Measurements from ENCODE around the gene MAGI1.
"Not testable (repeated sequence)": the region's sequence is repeated elsewhere in the genome, so short reads cannot be mapped to it uniquely, and the experiment has no call there.

MAGI1 gene

DNA sequence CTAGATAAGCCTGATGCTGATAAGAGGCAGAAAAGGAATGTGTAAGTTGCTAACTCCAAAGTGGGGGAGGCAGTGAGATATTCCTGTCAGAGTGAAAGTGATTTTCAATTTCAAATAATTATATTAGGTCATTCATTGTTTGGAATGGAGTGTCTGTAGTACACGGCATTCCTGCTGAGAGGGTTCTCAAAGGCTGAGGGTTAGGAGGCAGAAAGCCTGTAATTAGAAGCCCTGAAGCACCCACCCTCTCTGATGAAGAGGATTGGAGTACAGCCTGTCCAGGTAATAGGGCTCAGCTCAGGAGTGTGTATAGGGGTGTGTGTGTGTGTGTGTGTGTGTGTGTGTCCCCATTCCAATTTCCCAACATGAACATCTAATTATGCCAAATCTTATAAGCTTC lies 486.8 kb downstream of the MAGI1 start:
- DNase-seq (ENCODE audit: low read depth), result no peak
- TF ChIP-seq, protein P1, sequence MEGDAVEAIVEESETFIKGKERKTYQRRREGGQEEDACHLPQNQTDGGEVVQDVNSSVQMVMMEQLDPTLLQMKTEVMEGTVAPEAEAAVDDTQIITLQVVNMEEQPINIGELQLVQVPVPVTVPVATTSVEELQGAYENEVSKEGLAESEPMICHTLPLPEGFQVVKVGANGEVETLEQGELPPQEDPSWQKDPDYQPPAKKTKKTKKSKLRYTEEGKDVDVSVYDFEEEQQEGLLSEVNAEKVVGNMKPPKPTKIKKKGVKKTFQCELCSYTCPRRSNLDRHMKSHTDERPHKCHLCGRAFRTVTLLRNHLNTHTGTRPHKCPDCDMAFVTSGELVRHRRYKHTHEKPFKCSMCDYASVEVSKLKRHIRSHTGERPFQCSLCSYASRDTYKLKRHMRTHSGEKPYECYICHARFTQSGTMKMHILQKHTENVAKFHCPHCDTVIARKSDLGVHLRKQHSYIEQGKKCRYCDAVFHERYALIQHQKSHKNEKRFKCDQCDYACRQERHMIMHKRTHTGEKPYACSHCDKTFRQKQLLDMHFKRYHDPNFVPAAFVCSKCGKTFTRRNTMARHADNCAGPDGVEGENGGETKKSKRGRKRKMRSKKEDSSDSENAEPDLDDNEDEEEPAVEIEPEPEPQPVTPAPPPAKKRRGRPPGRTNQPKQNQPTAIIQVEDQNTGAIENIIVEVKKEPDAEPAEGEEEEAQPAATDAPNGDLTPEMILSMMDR (conservative IDR thresholded peaks at IDR 0.05; ENCODE audit: low read depth, low read length), result no peak
- no peak overlapping the region for H3K4me3 ChIP-seq (ENCODE audit: low read length)

DNA sequence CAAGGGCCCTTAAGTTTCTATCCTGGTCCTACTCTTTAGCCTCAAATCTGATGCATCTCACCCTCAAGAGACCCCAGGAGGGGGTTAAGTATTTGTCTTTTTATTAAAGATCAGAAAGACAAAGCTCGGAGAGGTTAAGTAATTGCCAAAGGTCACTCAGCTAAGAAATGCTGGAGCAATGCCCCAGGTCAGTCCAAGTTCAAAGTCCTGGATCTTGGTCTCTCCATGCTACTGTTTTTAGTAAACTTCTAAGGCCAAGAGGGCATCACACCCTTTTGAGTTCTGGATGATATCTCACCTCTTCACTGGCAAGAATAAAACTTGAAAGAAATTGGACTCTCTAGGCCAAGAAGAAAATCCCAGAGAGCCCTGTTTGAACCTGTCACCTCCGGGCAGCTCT lies 488.6 kb downstream of the MAGI1 start:
- TF ChIP-seq, protein P1 (conservative IDR thresholded peaks at IDR 0.05; ENCODE audit: low read depth, low read length), result no peak
- H3K4me3 ChIP-seq (ENCODE audit: low read length), result no peak overlapping the region
- no peak for DNase-seq (ENCODE audit: low read depth)

DNA sequence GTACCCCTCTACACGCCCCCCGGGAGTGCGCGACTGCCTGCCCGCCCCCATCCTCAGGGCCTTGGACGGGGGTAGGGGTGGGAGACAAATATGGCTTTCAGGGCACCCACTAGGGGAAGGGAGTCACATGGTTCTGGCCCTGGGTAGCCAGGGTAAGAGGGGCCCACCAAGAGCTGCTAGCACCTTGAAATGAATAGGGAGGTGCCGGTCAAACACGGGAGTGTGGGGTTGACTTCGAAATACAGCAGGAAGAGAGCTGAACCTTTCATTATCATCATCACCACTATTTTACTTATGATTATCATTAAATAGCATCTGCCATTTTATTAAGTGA lies 489.1 kb downstream of the MAGI1 start:
- DNase-seq (ENCODE audit: low read depth), result no peak
- H3K4me3 ChIP-seq (ENCODE audit: low read length), result peak overlapping the region; percentile 59
- TF ChIP-seq, protein P1 (conservative IDR thresholded peaks at IDR 0.05; ENCODE audit: low read depth, low read length), result no peak

DNA sequence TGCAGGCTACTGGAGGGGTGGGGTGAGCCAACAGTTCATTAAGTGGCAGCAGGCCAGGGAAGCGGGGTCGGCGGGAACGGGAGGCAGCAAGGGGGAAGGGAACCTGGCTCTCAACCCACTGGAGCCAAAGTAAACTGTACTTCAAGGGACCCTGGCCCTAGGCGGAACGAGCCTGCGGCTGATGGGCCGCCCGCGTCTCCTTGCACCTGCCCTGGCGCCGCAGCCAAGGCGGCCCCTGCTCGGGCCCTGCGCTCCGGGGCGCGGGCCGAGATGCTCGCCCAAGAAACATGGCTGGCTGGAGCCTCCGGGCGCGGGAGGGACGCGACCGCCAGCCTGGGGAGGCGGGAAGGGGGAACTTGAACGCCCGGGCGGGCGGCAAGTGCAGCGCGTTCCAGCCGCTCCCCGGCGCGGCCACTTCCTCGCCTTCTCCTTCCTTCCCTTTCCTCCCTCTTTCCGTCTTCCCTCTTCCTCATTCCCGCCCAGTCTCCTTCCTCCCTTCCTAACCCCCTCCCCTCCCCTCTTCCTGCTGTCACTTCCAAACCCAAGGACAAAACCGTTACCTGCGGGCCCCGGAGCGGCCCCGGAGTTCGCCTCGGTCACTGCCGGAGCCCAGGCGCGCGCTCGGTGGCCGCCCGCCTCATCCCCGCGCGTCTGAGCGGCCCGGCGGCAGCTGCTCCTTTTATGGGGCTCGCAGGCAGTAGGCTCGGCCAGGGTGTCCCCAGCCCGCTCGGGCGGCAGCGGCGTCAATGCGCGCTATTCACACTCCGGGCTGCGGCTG lies 489.7 kb downstream of the MAGI1 start:
- H3K4me3 ChIP-seq (ENCODE audit: low read length), result peak overlapping the region; percentile 59
- DNase-seq (ENCODE audit: low read depth), result no peak
- TF ChIP-seq, protein P1 (conservative IDR thresholded peaks at IDR 0.05; ENCODE audit: low read depth, low read length), result no peak

DNA sequence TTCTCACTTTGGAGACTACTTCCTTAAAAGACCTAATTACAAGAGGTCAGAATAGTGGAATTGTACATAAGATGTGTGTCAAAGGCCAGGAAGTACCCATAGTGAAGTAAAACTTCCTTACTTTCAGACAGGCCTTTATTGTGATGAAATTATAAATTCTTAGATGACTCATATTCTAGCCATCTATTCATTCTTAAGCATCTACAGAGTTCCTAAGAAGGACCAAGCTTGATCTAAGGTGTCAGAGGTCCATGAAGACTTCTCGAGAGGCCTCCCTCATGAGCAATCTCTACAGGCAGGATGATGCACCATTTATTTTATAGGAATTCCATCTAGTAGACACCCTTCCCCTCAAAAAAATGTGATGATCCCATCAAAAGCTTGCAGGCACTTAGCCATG lies 493.3 kb downstream of the MAGI1 start:
- TF ChIP-seq, protein P1 (conservative IDR thresholded peaks at IDR 0.05; ENCODE audit: low read depth, low read length), result no peak
- H3K4me3 ChIP-seq (ENCODE audit: low read length), result no peak overlapping the region
- DNase-seq (ENCODE audit: low read depth), result no peak

DNA sequence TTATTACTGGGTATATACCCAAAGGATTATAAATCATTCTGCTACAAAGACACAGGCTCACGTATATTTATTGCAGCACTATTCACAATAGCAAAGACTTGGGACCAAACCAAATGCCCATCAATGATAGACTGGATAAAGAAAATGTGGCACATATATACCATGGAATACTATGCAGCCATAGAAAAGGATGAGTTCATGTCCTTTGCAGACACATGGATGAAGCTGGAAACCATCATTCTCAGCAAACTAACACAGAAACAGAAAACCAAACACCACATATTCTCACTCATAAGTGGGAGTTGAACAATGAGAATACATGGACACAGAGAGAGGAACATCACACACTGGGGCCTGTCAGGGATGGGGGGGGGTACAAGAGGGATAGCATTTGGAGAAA lies 495.3 kb downstream of the MAGI1 start:
- DNase-seq (ENCODE audit: low read depth), result not testable (repeated sequence)

DNA sequence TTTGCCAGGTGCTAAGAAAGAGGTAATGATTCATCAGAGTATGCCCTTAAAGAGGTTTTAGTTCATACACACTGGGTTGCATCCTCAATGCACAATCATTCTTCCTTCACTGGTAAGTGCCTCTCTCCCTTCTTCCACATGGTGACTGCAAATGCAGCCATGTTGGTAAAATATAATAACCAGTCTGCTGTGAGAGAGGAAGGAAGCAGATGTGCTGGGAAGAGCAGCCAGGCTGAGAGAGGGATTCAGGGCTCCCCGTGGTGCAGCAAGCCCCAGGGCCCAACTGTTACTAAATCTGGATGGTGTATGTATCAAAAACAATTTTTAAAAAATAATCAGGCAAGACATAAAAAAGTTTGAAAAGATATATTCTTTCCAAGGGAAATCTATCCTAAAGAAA lies 498.1 kb downstream of the MAGI1 start:
- no peak overlapping the region for H3K4me3 ChIP-seq (ENCODE audit: low read length)
- TF ChIP-seq, protein P1 (conservative IDR thresholded peaks at IDR 0.05; ENCODE audit: low read depth, low read length), result no peak
- no peak for DNase-seq (ENCODE audit: low read depth)

More for the DNA sequence above, 495.3 kb downstream of the MAGI1 start:
- not testable (repeated sequence) for H3K4me3 ChIP-seq (ENCODE audit: low read length)
